HCT116 (cell line): ENCODE measurements around the gene NHLRC1.

Experiments used
- EGR1 ChIP-seq: IDR thresholded peaks from 2 replicates; pipeline ENCODE4 v1.6.1; 2012; ENCODE audit warnings: low read depth
- ELF1 ChIP-seq: IDR thresholded peaks from 2 replicates; pipeline ENCODE4 v1.6.1; 2012; ENCODE audit warnings: low read depth, borderline replicate concordance
- EZH2 ChIP-seq: fragments of 200-600 bp; sonication (generic); IDR thresholded peaks from 2 replicates; pipeline ENCODE4 v1.6.1; 2017; ENCODE audit warnings: antibody characterized with exemption, mixed run types
- POLR2A ChIP-seq: IDR thresholded peaks from 2 replicates; pipeline ENCODE4 v1.7.0; 2011; ENCODE audit warnings: borderline replicate concordance; ENCODE audit not compliant: insufficient read depth, insufficient read length; ENCODE audit errors: extremely low read depth
- POLR2AphosphoS5 ChIP-seq: IDR thresholded peaks from 2 replicates; pipeline ENCODE4 v1.6.1; 2011; ENCODE audit warnings: mild to moderate bottlenecking, low read depth, low read length, moderate library complexity
- RAD21 ChIP-seq: IDR thresholded peaks from 2 replicates; pipeline ENCODE4 v1.6.1; 2012; ENCODE audit warnings: low read depth, mild to moderate bottlenecking
- SP1 ChIP-seq: IDR thresholded peaks from 2 replicates; pipeline ENCODE4 v1.6.1; 2012; ENCODE audit warnings: low read depth
- TCF7L2 ChIP-seq: IDR thresholded peaks from 2 replicates; pipeline ENCODE4 v1.7.0; 2011; ENCODE audit warnings: borderline replicate concordance, inconsistent platforms; ENCODE audit not compliant: insufficient read depth, insufficient read length; ENCODE audit errors: extremely low read depth
- YY1 ChIP-seq: IDR thresholded peaks from 2 replicates; pipeline ENCODE4 v1.6.1; 2011; ENCODE audit warnings: low read length, low read depth, moderate library complexity, mild to moderate bottlenecking; ENCODE audit not compliant: insufficient replicate concordance; ENCODE audit errors: extremely low read depth
- TF ChIP-seq, protein P1 (sequence below), 3 experiments: fragments of 200-600 bp in 1 of 3; sonication (generic) in 1 of 3; IDR thresholded peaks in 2 of 3; conservative IDR thresholded peaks in 1 of 3; 2 replicates each; pipeline ENCODE4 v1.5.1; 2012 to 2017; ENCODE audit warnings: low read depth in 2 of 3, low read length in 2 of 3, antibody characterized with exemption in 1 of 3, borderline replicate concordance in 1 of 3, control low read depth in 1 of 3, mild to moderate bottlenecking in 1 of 3, mixed read lengths in 1 of 3, mixed run types in 1 of 3, moderate library complexity in 1 of 3; ENCODE audit not compliant: insufficient read depth in 1 of 3

DNA sequence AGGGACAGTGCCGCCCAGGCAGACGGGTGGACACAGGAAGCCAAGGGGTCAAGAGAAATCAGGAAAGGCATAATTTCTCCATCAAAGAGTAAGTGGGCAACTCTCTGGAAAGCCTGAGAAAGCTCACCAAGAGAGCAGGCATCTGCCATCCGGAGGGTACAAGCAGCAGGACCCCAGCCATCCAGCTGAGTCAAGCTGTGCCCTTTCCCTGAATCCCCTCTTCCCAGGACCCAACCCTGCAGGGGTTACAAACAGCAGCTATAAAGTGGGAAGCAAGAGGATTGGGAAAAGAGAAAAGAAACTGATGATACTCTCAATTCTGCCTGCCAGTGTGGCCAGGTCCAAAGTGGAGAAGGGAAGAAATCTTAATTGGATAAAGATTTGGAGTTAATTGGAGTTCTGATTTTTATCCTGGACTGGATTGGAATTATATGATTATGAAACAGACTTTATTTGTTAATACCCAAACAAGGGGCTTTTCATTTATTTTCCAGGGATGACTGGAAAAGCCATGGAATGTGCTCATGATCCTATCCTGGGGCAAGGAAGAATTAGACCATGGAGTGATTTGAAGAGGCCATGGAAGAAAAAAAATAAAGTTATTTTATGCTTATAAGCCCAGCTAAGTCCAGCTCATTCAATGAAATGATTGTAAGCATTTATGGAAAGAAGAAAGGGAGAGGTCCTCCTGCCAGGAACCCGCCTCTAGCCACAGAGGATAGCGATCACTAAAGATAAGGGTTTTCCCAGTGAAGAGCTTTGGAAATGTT, 34.9 kb downstream of the NHLRC1 start:
- TF ChIP-seq, protein P1, sequence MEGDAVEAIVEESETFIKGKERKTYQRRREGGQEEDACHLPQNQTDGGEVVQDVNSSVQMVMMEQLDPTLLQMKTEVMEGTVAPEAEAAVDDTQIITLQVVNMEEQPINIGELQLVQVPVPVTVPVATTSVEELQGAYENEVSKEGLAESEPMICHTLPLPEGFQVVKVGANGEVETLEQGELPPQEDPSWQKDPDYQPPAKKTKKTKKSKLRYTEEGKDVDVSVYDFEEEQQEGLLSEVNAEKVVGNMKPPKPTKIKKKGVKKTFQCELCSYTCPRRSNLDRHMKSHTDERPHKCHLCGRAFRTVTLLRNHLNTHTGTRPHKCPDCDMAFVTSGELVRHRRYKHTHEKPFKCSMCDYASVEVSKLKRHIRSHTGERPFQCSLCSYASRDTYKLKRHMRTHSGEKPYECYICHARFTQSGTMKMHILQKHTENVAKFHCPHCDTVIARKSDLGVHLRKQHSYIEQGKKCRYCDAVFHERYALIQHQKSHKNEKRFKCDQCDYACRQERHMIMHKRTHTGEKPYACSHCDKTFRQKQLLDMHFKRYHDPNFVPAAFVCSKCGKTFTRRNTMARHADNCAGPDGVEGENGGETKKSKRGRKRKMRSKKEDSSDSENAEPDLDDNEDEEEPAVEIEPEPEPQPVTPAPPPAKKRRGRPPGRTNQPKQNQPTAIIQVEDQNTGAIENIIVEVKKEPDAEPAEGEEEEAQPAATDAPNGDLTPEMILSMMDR (IDR thresholded peaks at IDR 0.05 in 2 of 3, conservative IDR thresholded peaks at IDR 0.05 in 1 of 3; ENCODE audit: borderline replicate concordance in 1 of 3, insufficient read depth in 1 of 3, low read depth in 2 of 3, low read length in 2 of 3), result no peak
- TF ChIP-seq POLR2AphosphoS5 (no peak), YY1 (no peak), TCF7L2 (no peak), RAD21 (no peak), POLR2A (no peak), SP1 (no peak), EZH2 (no peak), EGR1 (no peak), ELF1 (no peak)
